Heart left ventricle (tissue), 13 donors: ENCODE measurements around the gene KCNJ5.

Experiments used
- POLR2A ChIP-seq, 2 donors: fragments of 450-650 bp; IDR thresholded peaks; one replicate each; pipeline ENCODE4 v1.6.1; 2017; ENCODE audit warnings: antibody characterized with exemption in 2 of 2, mild to moderate bottlenecking in 2 of 2, moderate library complexity in 2 of 2
- TF ChIP-seq, protein P1 (sequence below), 12 donors: fragments of 200-600 bp; sonication (generic) in 4 of 12; IDR thresholded peaks; one replicate each; pipeline versions ENCODE4 v1.5.0 to v1.8.0; 2018 to 2022; ENCODE audit warnings: antibody characterized with exemption in 12 of 12, mild to moderate bottlenecking in 5 of 12
- donor health status: ischemic (EF 13 %, LVEDD 7.1; RV severe dilation, severe dysfunction).
- donor health status: DM: no; HTN: yes; CAD: no.
- donor health status: DM: no; HTN: no; CAD: no.
- donor health status: ischemic (EF 25% LVEDD 6.9; RV normal size, moderate dysfunction).
- donor health status: ischemic (EF 25% LVEDD 5.7; RV mildly dilated, moderate dysfunction).
- donor health status: ischemic (EF 35%, LVEDD 5.7; RV mildly dilated, moderate dysfunction).
- donor health status: nonischemic (EF 11% LVEDD 7.7; RV severe dilation, severe dysfunction).
- donor health status: DM: yes; HTN: yes; CAD: no.
- donor health status: PGD.
- donor health status: ischemic (EF 29% LVEDD 5.4; RV normal size, mild dysfunction).
- donor health status: nonischemic (EF 23%, LVEDD 6.1; RV moderate dilation, normal function).

DNA sequence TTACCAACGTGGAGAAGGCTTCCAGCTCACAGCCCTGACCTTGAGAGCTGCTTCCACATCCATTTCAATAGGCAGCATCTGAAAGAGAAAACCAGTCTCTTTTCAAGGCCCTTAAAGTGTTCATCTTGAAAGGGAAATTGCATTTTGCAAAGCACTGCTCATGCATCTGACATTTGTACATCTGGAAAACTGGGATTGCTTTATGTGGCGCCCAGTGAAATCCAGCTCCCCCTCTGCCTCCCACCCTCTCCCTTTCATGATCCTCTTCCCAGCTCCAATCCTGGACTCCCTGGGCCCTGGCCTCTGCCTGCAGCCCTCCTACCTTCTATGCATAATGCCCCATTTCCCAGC, 34.1 kb downstream of the KCNJ5 start:
- TF ChIP-seq, protein P1, sequence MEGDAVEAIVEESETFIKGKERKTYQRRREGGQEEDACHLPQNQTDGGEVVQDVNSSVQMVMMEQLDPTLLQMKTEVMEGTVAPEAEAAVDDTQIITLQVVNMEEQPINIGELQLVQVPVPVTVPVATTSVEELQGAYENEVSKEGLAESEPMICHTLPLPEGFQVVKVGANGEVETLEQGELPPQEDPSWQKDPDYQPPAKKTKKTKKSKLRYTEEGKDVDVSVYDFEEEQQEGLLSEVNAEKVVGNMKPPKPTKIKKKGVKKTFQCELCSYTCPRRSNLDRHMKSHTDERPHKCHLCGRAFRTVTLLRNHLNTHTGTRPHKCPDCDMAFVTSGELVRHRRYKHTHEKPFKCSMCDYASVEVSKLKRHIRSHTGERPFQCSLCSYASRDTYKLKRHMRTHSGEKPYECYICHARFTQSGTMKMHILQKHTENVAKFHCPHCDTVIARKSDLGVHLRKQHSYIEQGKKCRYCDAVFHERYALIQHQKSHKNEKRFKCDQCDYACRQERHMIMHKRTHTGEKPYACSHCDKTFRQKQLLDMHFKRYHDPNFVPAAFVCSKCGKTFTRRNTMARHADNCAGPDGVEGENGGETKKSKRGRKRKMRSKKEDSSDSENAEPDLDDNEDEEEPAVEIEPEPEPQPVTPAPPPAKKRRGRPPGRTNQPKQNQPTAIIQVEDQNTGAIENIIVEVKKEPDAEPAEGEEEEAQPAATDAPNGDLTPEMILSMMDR (IDR thresholded peaks at IDR 0.05) = no peak
- no peak for TF ChIP-seq POLR2A (IDR thresholded peaks at IDR 0.05)
